BJ (cell line): ENCODE results near the gene SIRPA. TPM values are rescaled to one million over a fixed set of nuclear protein-coding genes. Genes with fewer than 3 reads are reported as not detected.

ENCODE experiments used
- CTCF ChIA-PET: fragments of 350-600 bp; formaldehyde crosslinking; extraction: SDS; loops from one replicate; lab custom pipeline; 2021; ENCODE audit warnings: antibody characterized with exemption, inconsistent platforms; lab: Yijun Ruan, JAX
- POLR2A ChIA-PET: fragments of 300-600 bp; sonication (Branson Sonifier 250); formaldehyde crosslinking; extraction: SDS; loops from one replicate; lab custom pipeline; 2021; ENCODE audit warnings: antibody characterized with exemption; lab: Charles Lee
- DNase-seq: peaks from one replicate; pipeline ENCODE4 v3.0.0-alpha.2; 2011; ENCODE audit warnings: low read depth
- H3K27me3 ChIP-seq: 2 replicates; pipeline ENCODE4 v1.6.0; 2011; ENCODE audit warnings: low read length; ENCODE audit not compliant: control insufficient read depth, insufficient read depth
- H3K36me3 ChIP-seq: 2 replicates; pipeline ENCODE4 v1.5.1; 2011; ENCODE audit warnings: low read length; ENCODE audit not compliant: control insufficient read depth, insufficient read depth
- H3K4me3 ChIP-seq: 2 replicates; pipeline ENCODE4 v1.5.1; 2011; ENCODE audit warnings: low read depth, mild to moderate bottlenecking, control low read depth, low read length
- CTCF ChIP-seq: IDR thresholded peaks from 2 replicates; pipeline ENCODE4 v1.5.1; 2011; ENCODE audit warnings: low read depth, mild to moderate bottlenecking, control low read depth, inconsistent platforms, low read length, moderate library complexity; ENCODE audit not compliant: insufficient read depth
- polyA minus RNA-seq: library from RNA; depleted of rRNA, polyadenylated mRNA; stranded (reverse); fragments of >200 nt; gene quantifications from 2 replicates; pipeline ENCODE4 v1.2.3, GENCODE V29; 2011; rRNA and poly(A)+ RNA removed
- polyA plus RNA-seq: library from polyadenylated mRNA; depleted of rRNA; stranded (reverse); fragments of >200 nt; gene quantifications from 2 replicates; pipeline ENCODE4 v1.2.3, GENCODE V29; 2011; rRNA removed

SIRPA gene
- polyA plus RNA-seq (23.2 and 34.1 TPM in 2 replicates), polyA minus RNA-seq (20.0 and 27.7 TPM in 2 replicates)

GRCh38 chr20:1894951-1895673, at the start of gene SIRPA:
TSS of gene SIRPA (plus strand) at chr20:1895407. CDS start at chr20:1895448, 41 bp downstream.
- CTCF ChIA-PET, result interaction anchor here (1.6 kb wide), 1 partner anchor 93 kb away, joined by 4 read pairs; no protein-coding TSS in a partner anchor
- no peaks in the 10 kb centered on the region; the same call in 1 of the 2 replicates for H3K36me3 ChIP-seq
- POLR2A ChIA-PET, result no interaction called here
- no peak for DNase-seq
- H3K27me3 ChIP-seq, result no peaks in the 10 kb centered on the region
- TF ChIP-seq CTCF, result no peak
- H3K4me3 ChIP-seq, result peak within 1 kb of the TSS; percentile 81

GRCh38 chr20:1845701-1846100, 49.5 kb upstream of the SIRPA start:
- POLR2A ChIA-PET, result no interaction called here
- CTCF ChIA-PET, result no interaction called here

GRCh38 chr20:1846341-1846740, 48.9 kb upstream of the SIRPA start:
- Histone ChIP-seq H3K36me3 (no peaks in the 10 kb centered on the region), H3K27me3 (no peaks in the 10 kb centered on the region), H3K4me3 (no peak overlapping the region)
- no peak for TF ChIP-seq CTCF
- POLR2A ChIA-PET, result no interaction called here
- DNase-seq, result no peak
- CTCF ChIA-PET, result interaction anchor here (0.6 to 0.9 kb wide), 2 partner anchors 16 to 799 kb away, joined by 3 read pairs; no protein-coding TSS in a partner anchor

More at GRCh38 chr20:1845701-1846100, 49.5 kb upstream of the SIRPA start:
- H3K36me3 ChIP-seq, result no peaks in the 10 kb centered on the region
- no peak overlapping the region for H3K4me3 ChIP-seq
- H3K27me3 ChIP-seq, result no peaks in the 10 kb centered on the region
- no peak for DNase-seq
- no peak for TF ChIP-seq CTCF

GRCh38 chr20:1846876-1847275, 48.3 kb upstream of the SIRPA start:
- Histone ChIP-seq H3K36me3 (no peaks in the 10 kb centered on the region), H3K4me3 (no peak overlapping the region), H3K27me3 (no peaks in the 10 kb centered on the region)
- ChIA-PET POLR2A (no interaction called here), CTCF (interaction anchor here (0.6 to 0.9 kb wide), 2 partner anchors 17 to 799 kb away, joined by 3 read pairs; no protein-coding TSS in a partner anchor)
- DNase-seq, result no peak
- TF ChIP-seq CTCF, result no peak

- H3K36me3 ChIP-seq, result no peaks in the 10 kb centered on the region
- no peak for TF ChIP-seq CTCF
- POLR2A ChIA-PET, result no interaction called here
- no peak overlapping the region for H3K4me3 ChIP-seq
- CTCF ChIA-PET, result no interaction called here
- no peaks in the 10 kb centered on the region for H3K27me3 ChIP-seq
- DNase-seq, result no peak
Observed at GRCh38 chr20:1847780-1848179, 47.4 kb upstream of the SIRPA start.
